Stimulated activated CD4-positive, alpha-beta T cell treated with anti-CD3 and anti-CD28 coated beads, TNF-alpha, amount 100 ng/mL, for 4 hours (primary cell): ENCODE measurements around the gene TM4SF20.

Experiments used
- DNase-seq, 3 experiments: peaks; one replicate each; pipeline ENCODE4 v3.0.0-alpha.2; 2020; ENCODE audit warnings: low read depth in 3 of 3

The TM4SF20 gene

DNA sequence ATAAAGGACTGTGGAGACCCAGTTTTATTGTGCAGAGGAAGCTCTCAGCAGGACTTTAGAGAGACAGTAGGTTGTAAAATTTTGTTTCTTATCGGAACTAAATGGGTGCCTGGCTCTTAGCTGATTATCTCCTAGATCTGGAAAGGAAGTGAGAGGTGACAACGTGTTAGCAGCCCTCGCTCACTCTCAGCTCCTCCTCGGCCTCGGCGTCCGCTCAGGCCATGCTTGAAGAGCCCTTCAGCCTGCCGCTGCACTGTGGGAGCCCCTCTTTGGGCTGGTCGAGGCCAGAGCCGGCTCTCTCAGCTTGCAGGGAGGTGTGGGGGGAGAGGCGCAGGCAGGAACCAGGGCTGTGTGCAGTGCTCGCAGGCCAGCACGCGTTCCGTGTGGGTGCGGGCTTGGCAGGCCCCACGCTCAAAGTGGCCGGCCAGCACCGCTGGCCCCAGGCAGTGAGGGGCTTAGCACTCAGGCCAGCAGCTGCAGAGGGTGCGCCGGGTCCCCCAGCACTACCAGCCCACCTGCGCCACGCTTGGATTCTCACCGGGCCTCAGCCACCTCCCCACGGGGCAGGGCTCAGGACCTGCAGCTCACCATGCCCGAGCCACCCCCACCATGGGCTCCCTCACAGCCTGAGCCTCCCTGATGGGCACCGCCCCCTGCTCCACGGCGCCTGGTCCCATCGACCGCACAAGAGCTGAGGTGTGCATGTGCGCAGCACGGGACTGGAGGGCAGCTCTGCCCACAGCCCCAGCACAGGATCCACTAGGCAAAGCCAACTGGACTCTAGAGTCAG is 58.6 kb downstream of the TM4SF20 start:
- no peak for DNase-seq

DNA sequence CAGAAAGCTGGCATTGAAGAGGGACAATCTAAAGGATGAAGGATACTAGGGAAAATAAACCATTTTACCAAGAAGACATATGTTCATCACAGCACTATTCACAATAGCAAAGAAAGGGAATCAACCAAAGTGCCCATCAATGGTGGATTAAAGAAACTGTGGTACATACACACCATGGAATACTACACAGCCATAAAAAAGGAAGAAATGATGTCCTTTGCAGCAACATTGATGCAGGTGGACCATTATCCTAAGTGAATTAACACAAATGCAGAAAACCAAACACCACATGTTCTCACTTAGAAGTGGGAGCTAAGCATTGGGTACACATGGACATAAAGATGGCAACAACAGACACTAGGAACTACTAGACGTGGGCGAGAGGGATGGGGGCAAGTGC is 61.3 kb downstream of the TM4SF20 start:
- no peak for DNase-seq

DNA sequence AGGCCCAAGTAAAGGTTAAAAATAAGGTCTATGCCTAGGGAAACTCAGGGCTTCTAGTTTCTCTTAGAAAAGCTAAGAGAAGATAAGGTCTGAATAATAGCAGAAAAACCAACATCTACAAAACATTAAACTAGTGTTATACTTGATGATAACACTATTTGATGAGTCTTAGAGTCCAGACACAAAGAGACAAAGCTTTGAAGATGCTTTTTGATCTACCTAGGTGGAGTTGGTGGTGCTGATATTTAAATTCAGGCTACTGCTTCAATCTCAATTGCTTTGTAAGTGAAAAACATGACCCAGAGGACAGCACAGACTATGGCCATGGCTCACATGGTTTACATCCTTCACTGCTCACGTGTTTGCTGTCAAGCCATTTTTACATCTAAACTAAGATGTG is 65.8 kb downstream of the TM4SF20 start:
- no peak for DNase-seq

DNA sequence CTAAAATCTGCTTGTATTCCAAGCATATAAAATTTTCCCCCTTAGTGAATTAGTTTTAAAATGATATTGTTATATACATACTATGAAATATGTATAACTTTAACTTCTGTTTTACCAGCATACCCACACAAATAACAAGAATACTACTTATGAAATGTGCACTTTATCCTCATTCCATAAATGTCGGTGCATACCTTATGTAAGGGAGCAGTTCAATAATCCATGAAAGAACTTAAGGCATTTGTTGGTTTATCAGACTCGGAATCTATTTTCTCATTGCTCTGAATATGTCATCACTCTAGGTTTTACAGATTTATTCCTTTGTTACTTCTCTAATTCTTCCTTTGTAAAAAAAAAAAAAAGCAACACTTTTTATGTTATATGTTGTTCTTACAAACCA is 66.5 kb downstream of the TM4SF20 start:
- no peak for DNase-seq
